DOHH2 (cell line): ENCODE data around the gene PAK5.
"Not testable (repeated sequence)": the region's sequence is repeated elsewhere in the genome, so short reads cannot be mapped to it uniquely, and the experiment has no call there.

ENCODE experiments used
- CTCF ChIP-seq: fragments of 200-600 bp; sonication (generic); IDR thresholded peaks from one replicate; pipeline ENCODE4 v1.5.1; 2014; ENCODE audit warnings: antibody characterized with exemption, mild to moderate bottlenecking, low read depth, low read length; ENCODE audit not compliant: poor library complexity, severe bottlenecking
- EZH2phosphoT487 ChIP-seq: fragments of 200-600 bp; sonication (generic); IDR thresholded peaks from 2 replicates; pipeline ENCODE4 v1.6.1; 2017; ENCODE audit warnings: borderline replicate concordance, mild to moderate bottlenecking, antibody characterized with exemption, low read length, moderate library complexity, mixed read lengths

GRCh38 chr20:9641499-9642000, 197.3 kb downstream of the PAK5 start:
- not testable (repeated sequence) for TF ChIP-seq CTCF, EZH2phosphoT487
